HCT116 (cell line): ENCODE data around the gene PPARGC1A. TPM values are rescaled to one million over a fixed set of nuclear protein-coding genes. Genes with fewer than 3 reads are reported as not detected.

Experiments
- ATAC-seq: fragments of 200-7000 bp; cut with Tn5 transposase; 2 replicates; pipeline ENCODE4 v1.9.1; 2020; ENCODE audit warnings: mild to moderate bottlenecking, moderate library complexity
- BruUV-seq: library from RNA; stranded (reverse); fragments of 400-500 nt; replicated peaks from 2 replicates; lab custom pipeline; 2021; lab: Mats Ljungman, UMichigan
- CTCF ChIA-PET: fragments of 300-600 bp; sonication (Branson Sonifier 250); formaldehyde crosslinking; loops from one replicate; lab custom pipeline; 2021; ENCODE audit warnings: antibody characterized with exemption; lab: Charles Lee
- POLR2A ChIA-PET: fragments of 300-600, 350-600 bp; sonication (Branson Sonifier 250); formaldehyde crosslinking; loops from one replicate; lab custom pipeline; 2021; ENCODE audit warnings: antibody characterized with exemption; lab: Charles Lee
- RAD21 ChIA-PET, 2 experiments: fragments of 300-600 bp; sonication (Branson Sonifier 250); formaldehyde crosslinking; loops; one replicate each; lab custom pipeline; 2023; ENCODE audit warnings: low total read pairs in 2 of 2; ENCODE audit not compliant: uncharacterized antibody in 2 of 2, unreplicated experiment in 2 of 2, low non-redundant PET in 1 of 2; lab: Charles Lee
- DNase-seq: peaks from one replicate; pipeline ENCODE4 v3.0.0-alpha.2; 2010; ENCODE audit warnings: low read depth, low spot score
- H2AFZ ChIP-seq: fragments of 200-600 bp; shearing (Covaris generic), sonication (generic); 2 replicates; pipeline ENCODE4 v1.6.1; 2017; ENCODE audit warnings: low read depth, mixed run types, mixed read lengths, antibody characterized with exemption, low read length; ENCODE audit not compliant: poor library complexity, severe bottlenecking
- H3K27ac ChIP-seq: 2 replicates; pipeline ENCODE4 v1.5.1; 2012; ENCODE audit warnings: low read depth, low read length
- H3K27me3 ChIP-seq: fragments of 200-600 bp; sonication (generic); 2 replicates; pipeline ENCODE4 v1.6.1; 2016; ENCODE audit warnings: mixed run types, low read length, mixed read lengths; ENCODE audit not compliant: insufficient read depth
- H3K36me3 ChIP-seq, 2 experiments: fragments of 200-500 bp in 1 of 2; fragments of 200-600 bp in 1 of 2; sonication (Bioruptor generic) in 1 of 2; sonication (generic) in 1 of 2; 2 replicates each; pipeline versions ENCODE4 v1.5.1 to v1.6.1; 2014 to 2016; ENCODE audit warnings: low read length in 2 of 2, inconsistent platforms in 1 of 2, mixed read lengths in 1 of 2, mixed run types in 1 of 2; ENCODE audit not compliant: insufficient read depth in 2 of 2, control insufficient read depth in 1 of 2
- H3K4me1 ChIP-seq, 2 experiments: fragments of 200-600 bp in 1 of 2; sonication (generic) in 1 of 2; 2 replicates each; pipeline versions ENCODE4 v1.5.1 to v1.6.1; 2012 to 2017; ENCODE audit warnings: low read length in 2 of 2, inconsistent platforms in 1 of 2, mild to moderate bottlenecking in 1 of 2, mixed read lengths in 1 of 2, mixed run types in 1 of 2, moderate library complexity in 1 of 2; ENCODE audit not compliant: insufficient read depth in 2 of 2, control insufficient read depth in 1 of 2
- H3K4me2 ChIP-seq: fragments of 200-600 bp; sonication (generic); 2 replicates; pipeline ENCODE4 v1.6.1; 2017; ENCODE audit warnings: mixed run types, low read length, mixed read lengths
- H3K4me3 ChIP-seq, 2 experiments: fragments of 200-600 bp in 1 of 2; sonication (generic) in 1 of 2; replicated peaks in 1 of 2; 2 replicates each; pipeline ENCODE4 v1.5.1; 2011 to 2016; ENCODE audit warnings: low read length in 2 of 2, control low read depth in 1 of 2, low read depth in 1 of 2, mild to moderate bottlenecking in 1 of 2, mixed read lengths in 1 of 2, mixed run types in 1 of 2
- H3K79me2 ChIP-seq: fragments of 200-600 bp; sonication (generic); 2 replicates; pipeline ENCODE4 v1.6.1; 2017; ENCODE audit warnings: mild to moderate bottlenecking, mixed run types, low read length, moderate library complexity, mixed read lengths; ENCODE audit not compliant: insufficient read depth
- H3K9ac ChIP-seq: fragments of 200-600 bp; sonication (generic); 2 replicates; pipeline ENCODE4 v1.6.1; 2016; ENCODE audit warnings: low read length, mixed read lengths
- H3K9me2 ChIP-seq: fragments of 200-600 bp; sonication (generic), shearing (Covaris generic); 2 replicates; pipeline ENCODE4 v1.6.1; 2017; ENCODE audit warnings: mixed run types, mild to moderate bottlenecking, moderate library complexity; ENCODE audit not compliant: insufficient read depth
- H3K9me3 ChIP-seq, 2 experiments: fragments of 200-500 bp in 1 of 2; fragments of 200-600 bp in 1 of 2; sonication (Bioruptor generic) in 1 of 2; sonication (generic) in 1 of 2; 2 replicates each; pipeline ENCODE4 v1.6.1; 2014 to 2017; ENCODE audit warnings: low read length in 2 of 2, mixed read lengths in 2 of 2, inconsistent platforms in 1 of 2, low read depth in 1 of 2, mild to moderate bottlenecking in 1 of 2, mixed run types in 1 of 2, moderate library complexity in 1 of 2; ENCODE audit not compliant: control insufficient read depth in 1 of 2, insufficient read depth in 1 of 2
- H4K20me1 ChIP-seq: fragments of 200-600 bp; sonication (generic), shearing (Covaris generic); 2 replicates; pipeline ENCODE4 v1.6.1; 2017; ENCODE audit warnings: mixed run types, mild to moderate bottlenecking, moderate library complexity; ENCODE audit not compliant: insufficient read depth
- EZH2phosphoT487 ChIP-seq: fragments of 200-600 bp; IDR thresholded peaks from 2 replicates; pipeline ENCODE4 v1.6.1; 2018; ENCODE audit warnings: antibody characterized with exemption, borderline replicate concordance
- JUND ChIP-seq: IDR thresholded peaks from 2 replicates; pipeline ENCODE4 v1.6.1; 2012
- POLR2AphosphoS5 ChIP-seq: IDR thresholded peaks from 2 replicates; pipeline ENCODE4 v1.6.1; 2011; ENCODE audit warnings: mild to moderate bottlenecking, low read depth, low read length, moderate library complexity
- SIN3A ChIP-seq: IDR thresholded peaks from 2 replicates; pipeline ENCODE4 v1.6.1; 2012; ENCODE audit warnings: low read depth
- TCF7L2 ChIP-seq: IDR thresholded peaks from 2 replicates; pipeline ENCODE4 v1.7.0; 2011; ENCODE audit warnings: borderline replicate concordance, inconsistent platforms; ENCODE audit not compliant: insufficient read depth, insufficient read length; ENCODE audit errors: extremely low read depth
- YY1 ChIP-seq: IDR thresholded peaks from 2 replicates; pipeline ENCODE4 v1.6.1; 2011; ENCODE audit warnings: low read length, low read depth, moderate library complexity, mild to moderate bottlenecking; ENCODE audit not compliant: insufficient replicate concordance; ENCODE audit errors: extremely low read depth
- intact Hi-C: fragments of 100-400 bp; cut with micrococcal nuclease; formaldehyde crosslinking; loops from 2 replicates; pipeline ENCODE4 v1.10.0; 2022
- total RNA-seq: library from RNA; stranded (reverse); gene quantifications from one replicate; pipeline ENCODE4 v1.2.1, GENCODE V29; 2021; ENCODE audit not compliant: unreplicated experiment
- TF ChIP-seq, protein P1 (sequence below): IDR thresholded peaks from 2 replicates; pipeline ENCODE4 v1.6.1; 2012
- TF ChIP-seq, protein P2 (sequence below): IDR thresholded peaks from 2 replicates; pipeline ENCODE4 v1.6.1; 2012; ENCODE audit warnings: low read depth
- TF ChIP-seq, protein P3 (sequence below): IDR thresholded peaks from 2 replicates; pipeline ENCODE4 v1.6.1; 2011; ENCODE audit warnings: mild to moderate bottlenecking, low read length, moderate library complexity; ENCODE audit not compliant: insufficient replicate concordance; ENCODE audit errors: extremely low read depth

PPARGC1A gene
- total RNA-seq, 1 experiment from 2014 or later, result not detected

DNA sequence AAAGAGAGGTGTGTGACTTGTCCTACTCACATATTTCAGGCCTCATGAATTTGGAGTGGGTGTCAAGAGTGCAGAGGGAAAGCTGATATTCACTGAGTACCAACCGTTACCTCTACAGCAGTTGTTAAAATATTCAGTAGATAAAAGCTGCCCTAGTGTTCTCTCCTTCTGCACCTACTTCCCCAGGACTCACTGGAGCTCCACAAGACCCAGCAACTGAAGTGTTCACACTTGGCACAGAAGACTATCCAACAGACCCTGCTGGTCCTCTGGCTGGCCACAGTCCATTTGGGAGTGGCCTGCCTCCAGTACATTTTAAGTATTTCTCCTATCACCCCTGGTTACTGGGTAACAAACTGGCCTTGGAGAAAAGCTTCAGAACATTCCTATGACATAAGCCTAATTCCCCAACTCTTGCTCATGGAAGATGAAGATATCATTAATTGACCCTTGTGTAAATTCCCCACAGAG is 70.8 kb downstream of the PPARGC1A start:
- Histone ChIP-seq H3K27ac (no peak overlapping the region), H3K4me3 (no peak overlapping the region), H4K20me1 (no peaks in the 10 kb centered on the region), H3K9me3 (peaks cover 17 to 20% of the 10 kb centered on the region in 2 experiments; a peak in 2 of 4 replicates), H3K36me3 (no peaks in the 10 kb centered on the region), H3K4me2 (no peak overlapping the region), H3K9me2 (no peaks in the 10 kb centered on the region), H2AFZ (no peak overlapping the region), H3K4me1 (no peaks in the 10 kb centered on the region), H3K79me2 (no peaks in the 10 kb centered on the region), H3K9ac (no peak overlapping the region), H3K27me3 (no peaks in the 10 kb centered on the region)
- ChIA-PET CTCF (no interaction called here), RAD21 (no interaction called here), POLR2A (no interaction called here)
- TF ChIP-seq JUND (no peak), YY1 (no peak), SIN3A (no peak), POLR2AphosphoS5 (no peak), EZH2phosphoT487 (no peak)
- TF ChIP-seq, protein P1, sequence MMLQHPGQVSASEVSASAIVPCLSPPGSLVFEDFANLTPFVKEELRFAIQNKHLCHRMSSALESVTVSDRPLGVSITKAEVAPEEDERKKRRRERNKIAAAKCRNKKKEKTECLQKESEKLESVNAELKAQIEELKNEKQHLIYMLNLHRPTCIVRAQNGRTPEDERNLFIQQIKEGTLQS, result no peak
- ATAC-seq (no peak), DNase-seq (no peak)
- intact Hi-C loops, result no loop called here
- no TSS peak for BruUV-seq

DNA sequence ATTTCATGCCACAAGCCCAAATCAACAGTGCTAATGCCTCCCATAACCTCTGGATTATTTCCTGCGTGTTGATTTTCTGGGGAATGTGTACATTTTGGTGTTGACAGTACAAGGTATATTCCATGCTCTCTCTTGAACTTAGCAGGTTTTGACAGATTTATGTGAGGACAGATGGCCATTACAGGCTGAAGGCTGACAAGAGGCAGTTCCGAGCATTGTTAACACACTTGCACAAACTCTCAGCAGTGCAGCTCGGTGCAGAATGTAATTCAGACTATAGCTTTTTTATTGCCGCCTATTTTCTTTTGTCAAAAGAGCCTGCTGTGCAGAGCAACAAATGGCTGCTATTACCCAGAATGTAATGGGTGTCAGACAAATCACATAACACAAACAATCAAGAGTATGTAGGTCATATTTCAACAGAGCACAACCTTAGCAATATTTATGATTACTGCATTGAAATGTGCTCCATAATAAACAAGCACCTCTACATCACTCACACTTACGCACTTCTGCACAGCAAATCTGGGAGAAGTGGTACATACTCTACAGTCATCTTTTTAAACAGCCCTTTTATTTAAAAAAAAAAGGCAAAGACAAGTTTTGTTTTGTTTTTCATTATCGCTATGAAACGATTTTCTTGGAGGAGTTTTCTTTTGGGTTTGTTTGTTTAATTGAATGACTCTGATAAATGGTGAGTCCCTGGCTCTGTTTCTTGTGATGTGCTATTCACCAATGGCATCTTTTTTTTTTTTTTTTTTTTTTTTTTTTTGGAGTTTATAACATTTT is 71.6 kb downstream of the PPARGC1A start:
- DNase-seq (no peak), ATAC-seq (no peak)
- Histone ChIP-seq H3K4me1 (no peaks in the 10 kb centered on the region), H3K27ac (no peak overlapping the region), H4K20me1 (no peaks in the 10 kb centered on the region), H3K27me3 (no peaks in the 10 kb centered on the region), H3K9me3 (peaks cover 17 to 23% of the 10 kb centered on the region in 2 experiments; a peak in 2 of 4 replicates), H3K9ac (no peak overlapping the region), H2AFZ (no peak overlapping the region), H3K79me2 (no peaks in the 10 kb centered on the region), H3K4me2 (no peak overlapping the region), H3K36me3 (no peaks in the 10 kb centered on the region), H3K4me3 (no peak overlapping the region), H3K9me2 (no peaks in the 10 kb centered on the region)
- RAD21 ChIA-PET, result no interaction called here
- no TSS peak for BruUV-seq
- CTCF ChIA-PET, result no interaction called here
- TF ChIP-seq TCF7L2, result no peak
- TF ChIP-seq, protein P2, sequence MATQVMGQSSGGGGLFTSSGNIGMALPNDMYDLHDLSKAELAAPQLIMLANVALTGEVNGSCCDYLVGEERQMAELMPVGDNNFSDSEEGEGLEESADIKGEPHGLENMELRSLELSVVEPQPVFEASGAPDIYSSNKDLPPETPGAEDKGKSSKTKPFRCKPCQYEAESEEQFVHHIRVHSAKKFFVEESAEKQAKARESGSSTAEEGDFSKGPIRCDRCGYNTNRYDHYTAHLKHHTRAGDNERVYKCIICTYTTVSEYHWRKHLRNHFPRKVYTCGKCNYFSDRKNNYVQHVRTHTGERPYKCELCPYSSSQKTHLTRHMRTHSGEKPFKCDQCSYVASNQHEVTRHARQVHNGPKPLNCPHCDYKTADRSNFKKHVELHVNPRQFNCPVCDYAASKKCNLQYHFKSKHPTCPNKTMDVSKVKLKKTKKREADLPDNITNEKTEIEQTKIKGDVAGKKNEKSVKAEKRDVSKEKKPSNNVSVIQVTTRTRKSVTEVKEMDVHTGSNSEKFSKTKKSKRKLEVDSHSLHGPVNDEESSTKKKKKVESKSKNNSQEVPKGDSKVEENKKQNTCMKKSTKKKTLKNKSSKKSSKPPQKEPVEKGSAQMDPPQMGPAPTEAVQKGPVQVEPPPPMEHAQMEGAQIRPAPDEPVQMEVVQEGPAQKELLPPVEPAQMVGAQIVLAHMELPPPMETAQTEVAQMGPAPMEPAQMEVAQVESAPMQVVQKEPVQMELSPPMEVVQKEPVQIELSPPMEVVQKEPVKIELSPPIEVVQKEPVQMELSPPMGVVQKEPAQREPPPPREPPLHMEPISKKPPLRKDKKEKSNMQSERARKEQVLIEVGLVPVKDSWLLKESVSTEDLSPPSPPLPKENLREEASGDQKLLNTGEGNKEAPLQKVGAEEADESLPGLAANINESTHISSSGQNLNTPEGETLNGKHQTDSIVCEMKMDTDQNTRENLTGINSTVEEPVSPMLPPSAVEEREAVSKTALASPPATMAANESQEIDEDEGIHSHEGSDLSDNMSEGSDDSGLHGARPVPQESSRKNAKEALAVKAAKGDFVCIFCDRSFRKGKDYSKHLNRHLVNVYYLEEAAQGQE, result no peak
- TF ChIP-seq SIN3A, result no peak
- TF ChIP-seq EZH2phosphoT487, result no peak
- no peak for TF ChIP-seq JUND
- TF ChIP-seq, protein P3, sequence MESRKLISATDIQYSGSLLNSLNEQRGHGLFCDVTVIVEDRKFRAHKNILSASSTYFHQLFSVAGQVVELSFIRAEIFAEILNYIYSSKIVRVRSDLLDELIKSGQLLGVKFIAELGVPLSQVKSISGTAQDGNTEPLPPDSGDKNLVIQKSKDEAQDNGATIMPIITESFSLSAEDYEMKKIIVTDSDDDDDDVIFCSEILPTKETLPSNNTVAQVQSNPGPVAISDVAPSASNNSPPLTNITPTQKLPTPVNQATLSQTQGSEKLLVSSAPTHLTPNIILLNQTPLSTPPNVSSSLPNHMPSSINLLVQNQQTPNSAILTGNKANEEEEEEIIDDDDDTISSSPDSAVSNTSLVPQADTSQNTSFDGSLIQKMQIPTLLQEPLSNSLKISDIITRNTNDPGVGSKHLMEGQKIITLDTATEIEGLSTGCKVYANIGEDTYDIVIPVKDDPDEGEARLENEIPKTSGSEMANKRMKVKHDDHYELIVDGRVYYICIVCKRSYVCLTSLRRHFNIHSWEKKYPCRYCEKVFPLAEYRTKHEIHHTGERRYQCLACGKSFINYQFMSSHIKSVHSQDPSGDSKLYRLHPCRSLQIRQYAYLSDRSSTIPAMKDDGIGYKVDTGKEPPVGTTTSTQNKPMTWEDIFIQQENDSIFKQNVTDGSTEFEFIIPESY, result no peak
- intact Hi-C loops, result no loop called here
- POLR2A ChIA-PET, result no interaction called here
